ENCODE results near the gene DPP3. TPM values are rescaled to one million over a fixed set of nuclear protein-coding genes. Genes with fewer than 3 reads are reported as not detected.

Gene DPP3
- total and polyA plus RNA-seq, 4 donors, result 10.9 to 41.0 (median 27.3) TPM

DNA sequence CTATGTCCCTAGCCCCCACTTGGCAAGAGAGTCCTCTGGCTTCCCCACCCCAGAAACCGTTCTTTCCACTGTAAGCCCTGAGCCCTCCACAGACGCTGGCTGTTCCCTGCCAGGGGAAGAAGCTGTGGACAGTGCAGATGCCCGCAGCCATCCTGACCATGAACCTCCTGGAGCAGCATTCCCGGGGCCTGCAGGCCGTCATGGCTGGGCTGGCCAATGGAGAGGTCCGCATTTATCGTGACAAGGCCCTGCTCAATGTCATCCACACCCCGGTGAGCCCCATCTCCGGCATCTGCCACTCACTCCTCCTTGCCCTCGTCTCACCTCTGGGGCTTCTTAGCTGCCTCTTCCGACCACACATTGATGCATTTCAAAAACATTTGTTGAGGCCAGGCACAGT lies 43.4 kb downstream of the DPP3 start:
- no peaks in the 10 kb centered on the region for H3K9me3 ChIP-seq (ENCODE audit: control insufficient read depth in 4 of 4, low read length in 3 of 4)
- no peak overlapping the region for H3K27ac ChIP-seq (ENCODE audit: low read depth in 1 of 2, low read length in 2 of 2)
- no peaks in the 10 kb centered on the region for H3K27me3 ChIP-seq (ENCODE audit: control insufficient read depth in 4 of 4, insufficient read depth in 4 of 4, low read length in 3 of 4)
- TF ChIP-seq YY1 (IDR thresholded peaks at IDR 0.05), result no peak
- TF ChIP-seq HNF4A (conservative IDR thresholded peaks at IDR 0.05), result no peak
- TF ChIP-seq GABPA (IDR thresholded peaks at IDR 0.05 in 1 of 2, conservative IDR thresholded peaks at IDR 0.05 in 1 of 2), result no peak
- no peak for TF ChIP-seq JUND (IDR thresholded peaks at IDR 0.05)
- no peak for TF ChIP-seq NR2F2 (IDR thresholded peaks at IDR 0.05)
- TF ChIP-seq, protein P1, sequence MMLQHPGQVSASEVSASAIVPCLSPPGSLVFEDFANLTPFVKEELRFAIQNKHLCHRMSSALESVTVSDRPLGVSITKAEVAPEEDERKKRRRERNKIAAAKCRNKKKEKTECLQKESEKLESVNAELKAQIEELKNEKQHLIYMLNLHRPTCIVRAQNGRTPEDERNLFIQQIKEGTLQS (IDR thresholded peaks at IDR 0.05), result no peak
- no peak for TF ChIP-seq REST (IDR thresholded peaks at IDR 0.05)
- TF ChIP-seq CTCF (IDR thresholded peaks at IDR 0.05; ENCODE audit: low read depth, low read length, missing input control), result no peak
- TF ChIP-seq, protein P2, sequence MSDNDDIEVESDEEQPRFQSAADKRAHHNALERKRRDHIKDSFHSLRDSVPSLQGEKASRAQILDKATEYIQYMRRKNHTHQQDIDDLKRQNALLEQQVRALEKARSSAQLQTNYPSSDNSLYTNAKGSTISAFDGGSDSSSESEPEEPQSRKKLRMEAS (IDR thresholded peaks at IDR 0.05), result no peak
- TF ChIP-seq FOXA2 (IDR thresholded peaks at IDR 0.05), result no peak
- TF ChIP-seq TAF1 (conservative IDR thresholded peaks at IDR 0.05), result no peak
- no peak overlapping the region for H3K9ac ChIP-seq (ENCODE audit: low read depth in 1 of 2, low read length in 2 of 2)
- no peak overlapping the region for H3K4me3 ChIP-seq (ENCODE audit: low read depth in 1 of 3, low read length in 3 of 3)
- WGBS, result 94% methylated on average over 11 of the region's 11 CpGs
- H3K36me3 ChIP-seq (ENCODE audit: control insufficient read depth in 4 of 4, insufficient read depth in 3 of 4, low read depth in 1 of 4, low read length in 3 of 4), result peaks cover 2 to 25% (median 12%) of the 10 kb centered on the region in 4 donors
- DNase-seq (ENCODE audit: low spot score), result no peak
- H3K4me1 ChIP-seq (ENCODE audit: control insufficient read depth in 4 of 4, insufficient read depth in 4 of 4, low read length in 3 of 4), result no peaks in the 10 kb centered on the region

DNA sequence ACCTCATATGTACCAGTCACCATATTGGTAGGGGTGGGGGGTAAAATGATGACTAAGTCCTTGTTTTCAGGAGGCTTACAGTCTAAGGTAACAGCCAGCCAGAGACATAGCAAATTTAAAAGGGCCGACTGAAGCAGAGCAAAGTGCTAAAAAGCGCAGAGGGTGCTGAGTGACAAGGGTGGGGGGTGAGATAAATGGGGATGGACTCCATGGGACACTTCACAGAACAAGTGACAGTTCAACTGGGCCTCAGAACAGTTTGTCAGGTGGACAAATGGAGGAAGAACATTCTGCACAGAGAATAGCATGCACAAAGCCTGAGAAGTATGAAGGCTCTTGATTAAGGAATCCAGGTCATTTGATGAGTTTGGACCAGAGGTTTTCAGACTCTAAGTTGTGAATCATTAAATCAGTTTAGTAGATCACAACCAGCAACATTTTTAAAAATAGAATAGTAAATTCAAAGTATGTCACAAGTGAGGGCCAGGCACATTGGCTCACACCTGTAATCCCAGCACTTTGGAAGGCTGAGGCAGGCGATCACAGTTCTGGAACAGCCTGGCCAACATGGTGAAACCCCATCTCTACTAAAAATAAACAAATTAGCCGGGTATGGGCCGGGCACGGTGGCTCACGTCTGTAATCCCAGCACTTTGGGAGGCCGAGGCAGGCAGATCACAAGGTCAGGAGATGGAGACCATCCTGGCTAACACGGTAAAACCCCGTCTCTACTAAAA lies 44.2 kb downstream of the DPP3 start:
- DNase-seq (ENCODE audit: low spot score), result no peak
- H3K36me3 ChIP-seq (ENCODE audit: control insufficient read depth in 4 of 4, insufficient read depth in 3 of 4, low read depth in 1 of 4, low read length in 3 of 4), result peaks cover 2 to 25% (median 12%) of the 10 kb centered on the region in 4 donors
- no peaks in the 10 kb centered on the region for H3K9me3 ChIP-seq (ENCODE audit: control insufficient read depth in 4 of 4, low read length in 3 of 4)
- WGBS, result 94% methylated on average over 10 of the region's 10 CpGs
- H3K27ac ChIP-seq (ENCODE audit: low read depth in 1 of 2, low read length in 2 of 2), result no peak overlapping the region
- H3K9ac ChIP-seq (ENCODE audit: low read depth in 1 of 2, low read length in 2 of 2), result no peak overlapping the region
- no peak overlapping the region for H3K4me3 ChIP-seq (ENCODE audit: low read depth in 1 of 3, low read length in 3 of 3)
- no peaks in the 10 kb centered on the region for H3K27me3 ChIP-seq (ENCODE audit: control insufficient read depth in 4 of 4, insufficient read depth in 4 of 4, low read length in 3 of 4)
- H3K4me1 ChIP-seq (ENCODE audit: control insufficient read depth in 4 of 4, insufficient read depth in 4 of 4, low read length in 3 of 4), result no peaks in the 10 kb centered on the region
- no peak for TF ChIP-seq GABPA (IDR thresholded peaks at IDR 0.05 in 1 of 2, conservative IDR thresholded peaks at IDR 0.05 in 1 of 2)
- TF ChIP-seq YY1 (IDR thresholded peaks at IDR 0.05), result no peak
- no peak for TF ChIP-seq RAD21 (IDR thresholded peaks at IDR 0.05)
- no peak for TF ChIP-seq TAF1 (conservative IDR thresholded peaks at IDR 0.05)
- no peak for TF ChIP-seq RXRA (IDR thresholded peaks at IDR 0.05)
- TF ChIP-seq, protein P2 (IDR thresholded peaks at IDR 0.05), result no peak
- no peak for TF ChIP-seq FOXA2 (IDR thresholded peaks at IDR 0.05)
- no peak for TF ChIP-seq NR2F2 (IDR thresholded peaks at IDR 0.05)
- TF ChIP-seq, protein P3, sequence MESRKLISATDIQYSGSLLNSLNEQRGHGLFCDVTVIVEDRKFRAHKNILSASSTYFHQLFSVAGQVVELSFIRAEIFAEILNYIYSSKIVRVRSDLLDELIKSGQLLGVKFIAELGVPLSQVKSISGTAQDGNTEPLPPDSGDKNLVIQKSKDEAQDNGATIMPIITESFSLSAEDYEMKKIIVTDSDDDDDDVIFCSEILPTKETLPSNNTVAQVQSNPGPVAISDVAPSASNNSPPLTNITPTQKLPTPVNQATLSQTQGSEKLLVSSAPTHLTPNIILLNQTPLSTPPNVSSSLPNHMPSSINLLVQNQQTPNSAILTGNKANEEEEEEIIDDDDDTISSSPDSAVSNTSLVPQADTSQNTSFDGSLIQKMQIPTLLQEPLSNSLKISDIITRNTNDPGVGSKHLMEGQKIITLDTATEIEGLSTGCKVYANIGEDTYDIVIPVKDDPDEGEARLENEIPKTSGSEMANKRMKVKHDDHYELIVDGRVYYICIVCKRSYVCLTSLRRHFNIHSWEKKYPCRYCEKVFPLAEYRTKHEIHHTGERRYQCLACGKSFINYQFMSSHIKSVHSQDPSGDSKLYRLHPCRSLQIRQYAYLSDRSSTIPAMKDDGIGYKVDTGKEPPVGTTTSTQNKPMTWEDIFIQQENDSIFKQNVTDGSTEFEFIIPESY (IDR thresholded peaks at IDR 0.05), result no peak
- TF ChIP-seq, protein P1 (IDR thresholded peaks at IDR 0.05), result no peak
- no peak for TF ChIP-seq JUND (IDR thresholded peaks at IDR 0.05)
- TF ChIP-seq SP1 (IDR thresholded peaks at IDR 0.05), result no peak
- TF ChIP-seq HNF4G (IDR thresholded peaks at IDR 0.05), result no peak
- no peak for TF ChIP-seq CTCF (IDR thresholded peaks at IDR 0.05; ENCODE audit: low read depth, low read length, missing input control)
- no peak for TF ChIP-seq FOXA1 (IDR thresholded peaks at IDR 0.05)
- no peak for TF ChIP-seq EGR1 (IDR thresholded peaks at IDR 0.05; ENCODE audit: low read depth in 2 of 2)
